Activated T-helper 2 cell treated with anti-CD3 and anti-CD28 coated beads, Interferon-gamma antibody, Interleukin-2, Interleukin-4, amounts not matched to agents 10 μg/mL and 5 μg/mL and 100 μg/mL, durations not matched to agents 14 hours and 24 hours and 36 hours (primary cell): ENCODE measurements around the gene KLHL21. TPM values are rescaled to one million over a fixed set of nuclear protein-coding genes. Genes with fewer than 3 reads are reported as not detected.
A peak's percentile ranks its signal among the peaks of the same experiment; 100 is the strongest.

Experiments
- DNase-seq: peaks from one replicate; pipeline ENCODE4 v3.0.0; 2021; ENCODE audit warnings: low spot score
- H3K27ac Mint-ChIP-seq: one replicate; pipeline ENCODE4 v1.8.0; 2021; ENCODE audit warnings: mixed read lengths
- H3K27me3 Mint-ChIP-seq: one replicate; pipeline ENCODE4 v1.8.0; 2021; ENCODE audit warnings: low read depth, mixed read lengths
- H3K36me3 Mint-ChIP-seq: one replicate; pipeline ENCODE4 v1.8.0; 2021; ENCODE audit warnings: low read depth, mixed read lengths
- H3K4me1 Mint-ChIP-seq: one replicate; pipeline ENCODE4 v1.8.0; 2021; ENCODE audit warnings: low read depth, mixed read lengths
- H3K4me3 Mint-ChIP-seq: one replicate; pipeline ENCODE4 v1.8.0; 2021; ENCODE audit warnings: low read depth, mild to moderate bottlenecking, moderate library complexity, mixed read lengths
- H3K9me3 Mint-ChIP-seq: one replicate; pipeline ENCODE4 v1.8.0; 2021; ENCODE audit warnings: mixed read lengths
- intact Hi-C: fragments of 100-400 bp; cut with micrococcal nuclease; formaldehyde crosslinking; loops from one replicate; pipeline ENCODE4 v1.15.1; 2023
- total RNA-seq: library from RNA; stranded (reverse); gene quantifications from 2 replicates; pipeline ENCODE4 v1.2.3, GENCODE V29; 2022

KLHL21 gene
- total RNA-seq, 1 donor from 2014 or later, result 21.3 TPM

- DNase-seq, result no peak
- H3K9me3 Mint-ChIP-seq, result no peaks in the 10 kb centered on the region
- intact Hi-C loops, result no loop called here
- H3K4me3 Mint-ChIP-seq, result no peak overlapping the region
- no peaks in the 10 kb centered on the region for H3K4me1 Mint-ChIP-seq
- H3K27ac Mint-ChIP-seq, result no peak overlapping the region
- H3K27me3 Mint-ChIP-seq, result no peaks in the 10 kb centered on the region
- peaks cover 56% of the 10 kb centered on the region for H3K36me3 Mint-ChIP-seq
Measured at GRCh38 chr1:6634371-6635052, 31.8 kb upstream of the KLHL21 start.

DNA sequence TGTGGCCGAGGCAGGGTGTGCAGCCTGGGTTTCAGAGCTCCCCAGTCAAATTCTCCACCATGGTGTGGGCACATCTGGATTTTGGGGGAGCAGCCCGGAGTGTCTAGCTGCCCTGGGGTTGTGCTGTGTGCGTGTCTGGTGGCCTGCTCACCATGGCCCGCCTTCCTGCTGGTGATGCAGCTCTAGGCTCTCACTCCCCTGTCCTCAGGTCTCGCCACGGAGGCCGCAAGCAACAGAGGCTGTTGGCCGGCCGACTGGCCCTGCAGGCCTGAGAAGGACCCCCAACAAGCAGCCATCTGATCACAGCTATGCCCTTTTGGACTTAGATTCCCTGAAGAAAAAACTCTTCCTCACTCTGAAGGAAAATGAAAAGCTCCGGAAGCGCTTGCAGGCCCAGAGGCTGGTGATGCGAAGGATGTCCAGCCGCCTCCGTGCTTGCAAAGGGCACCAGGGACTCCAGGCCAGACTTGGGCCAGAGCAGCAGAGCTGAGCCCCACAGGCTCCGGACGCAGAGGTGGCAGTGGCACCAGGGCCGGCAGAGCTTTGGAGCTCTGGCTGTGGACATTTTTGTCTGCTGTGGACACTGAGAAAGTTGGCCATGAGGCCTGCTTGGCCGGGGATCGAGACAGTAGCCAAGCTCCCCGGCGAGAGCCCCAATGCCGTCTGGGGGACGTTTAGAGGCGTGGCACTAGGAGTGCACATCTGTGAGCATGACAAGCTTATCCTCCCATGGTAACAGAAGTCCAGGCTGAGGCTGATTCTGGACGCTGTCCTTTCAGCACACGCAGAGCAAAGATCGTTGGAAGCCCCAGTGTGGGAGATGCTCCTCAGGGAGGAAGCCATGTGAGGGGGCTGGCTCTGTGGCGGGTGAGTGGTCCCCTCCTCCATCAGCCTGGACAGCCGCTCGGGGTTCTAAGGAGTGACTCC, 30.2 kb upstream of the KLHL21 start:
- H3K27ac Mint-ChIP-seq, result no peak overlapping the region
- intact Hi-C loops, result no loop called here
- no peaks in the 10 kb centered on the region for H3K9me3 Mint-ChIP-seq
- no peaks in the 10 kb centered on the region for H3K27me3 Mint-ChIP-seq
- H3K4me3 Mint-ChIP-seq, result no peak overlapping the region
- DNase-seq, result no peak
- H3K4me1 Mint-ChIP-seq, result peaks cover 1% of the 10 kb centered on the region
- H3K36me3 Mint-ChIP-seq, result peaks cover 50% of the 10 kb centered on the region

DNA sequence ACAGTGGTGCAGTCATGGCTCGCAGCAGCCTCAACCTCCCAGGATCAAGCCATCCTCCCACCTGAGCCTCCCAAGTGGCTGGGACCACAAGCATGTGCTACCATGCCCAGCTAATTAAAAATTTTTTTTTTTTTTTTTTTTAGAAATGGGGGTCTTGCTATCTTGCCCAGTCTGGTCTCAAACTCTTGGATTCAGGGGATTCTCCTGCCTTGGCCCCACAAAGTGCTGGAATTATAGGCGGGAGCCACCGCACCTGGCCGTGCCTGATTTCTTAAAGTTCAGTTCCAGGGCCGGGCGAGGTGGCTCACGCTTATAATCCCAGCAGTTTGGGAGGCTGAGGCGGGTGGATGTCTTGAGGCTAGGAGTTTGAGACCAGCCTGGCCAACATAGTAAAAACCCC, 28.4 kb upstream of the KLHL21 start:
- H3K27ac Mint-ChIP-seq, result no peak overlapping the region
- no peak overlapping the region for H3K4me3 Mint-ChIP-seq
- no peaks in the 10 kb centered on the region for H3K9me3 Mint-ChIP-seq
- H3K4me1 Mint-ChIP-seq, result peaks cover 10% of the 10 kb centered on the region
- no peak for DNase-seq
- H3K36me3 Mint-ChIP-seq, result peaks cover 58% of the 10 kb centered on the region
- intact Hi-C loops, result no loop called here
- no peaks in the 10 kb centered on the region for H3K27me3 Mint-ChIP-seq

- Mint-ChIP-seq H3K36me3 (peaks cover 53% of the 10 kb centered on the region), H3K4me3 (no peak overlapping the region), H3K27me3 (no peaks in the 10 kb centered on the region), H3K9me3 (no peaks in the 10 kb centered on the region), H3K27ac (no peak overlapping the region), H3K4me1 (peaks cover 10% of the 10 kb centered on the region)
- DNase-seq, result no peak
- intact Hi-C loops, result no loop called here
Measured at GRCh38 chr1:6630027-6630426, 27.4 kb upstream of the KLHL21 start.

- intact Hi-C loops, result no loop called here
- H3K4me1 Mint-ChIP-seq, result peaks cover 15% of the 10 kb centered on the region
- no peak for DNase-seq
- H3K27me3 Mint-ChIP-seq, result no peaks in the 10 kb centered on the region
- no peaks in the 10 kb centered on the region for H3K9me3 Mint-ChIP-seq
- H3K4me3 Mint-ChIP-seq, result no peak overlapping the region
- no peak overlapping the region for H3K27ac Mint-ChIP-seq
- peaks cover 46% of the 10 kb centered on the region for H3K36me3 Mint-ChIP-seq
Measured at GRCh38 chr1:6628971-6629479, 26.4 kb upstream of the KLHL21 start.

DNA sequence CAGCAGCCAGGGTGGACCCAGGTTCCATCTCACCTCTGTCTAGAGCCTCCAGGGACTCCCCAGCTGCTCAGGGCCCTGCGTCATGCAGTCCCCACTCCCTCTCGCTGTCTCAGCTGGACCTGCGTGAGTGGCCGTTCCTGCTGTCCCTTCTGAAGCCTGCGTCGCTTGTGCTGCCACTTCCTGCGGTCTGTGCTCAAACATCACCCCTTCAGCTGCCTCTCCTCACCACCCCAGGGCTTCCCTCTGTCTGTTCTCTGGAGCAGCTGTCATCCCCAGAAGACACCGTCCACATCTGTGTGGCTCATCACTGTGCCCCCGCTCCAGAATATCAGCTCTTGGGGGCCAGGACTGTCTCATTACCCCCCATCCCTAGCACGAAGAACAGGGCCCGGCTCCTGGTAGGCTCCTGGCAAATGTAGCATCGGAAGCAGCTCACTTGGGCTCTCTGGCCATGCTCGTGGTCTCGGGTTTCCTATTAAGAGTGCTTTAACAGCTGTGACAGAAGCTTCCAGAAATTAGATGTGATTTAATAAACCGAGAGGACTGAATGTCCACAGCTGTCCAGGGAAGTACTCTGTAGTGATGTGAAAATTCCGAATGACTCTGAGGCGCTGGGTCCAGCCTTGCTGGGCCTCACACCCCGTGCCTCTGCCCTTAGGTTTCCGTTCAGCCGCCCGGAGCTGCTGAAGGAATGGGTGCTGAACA, 25.3 kb upstream of the KLHL21 start:
- Mint-ChIP-seq H3K27me3 (no peaks in the 10 kb centered on the region), H3K9me3 (no peaks in the 10 kb centered on the region), H3K36me3 (peaks cover 47% of the 10 kb centered on the region), H3K27ac (peak overlapping the region; percentile 8), H3K4me3 (peak overlapping the region; percentile 61), H3K4me1 (peaks cover 15% of the 10 kb centered on the region)
- DNase-seq, result no peak
- intact Hi-C loops, result no loop called here

DNA sequence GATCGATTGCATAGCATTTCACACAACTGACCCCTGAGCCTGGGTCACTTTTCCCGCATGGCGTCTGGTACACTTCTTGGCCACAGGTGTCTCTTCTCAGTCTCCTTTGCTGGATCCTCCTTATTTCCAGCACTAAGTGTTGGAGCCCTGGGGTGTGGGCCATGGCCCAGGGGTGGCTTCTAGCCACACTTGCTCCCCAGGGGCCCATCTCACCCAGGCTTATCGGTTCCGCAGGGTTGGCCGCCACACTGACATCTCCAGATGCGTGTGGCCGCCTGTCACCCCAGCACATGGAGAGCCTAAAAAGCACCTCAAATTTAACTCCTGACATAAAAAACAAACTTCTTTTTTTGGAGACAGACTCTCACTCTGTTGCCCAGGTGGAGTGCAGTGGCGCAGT, 24.4 kb upstream of the KLHL21 start:
- Mint-ChIP-seq H3K27me3 (no peaks in the 10 kb centered on the region), H3K9me3 (no peaks in the 10 kb centered on the region), H3K27ac (peak overlapping the region; percentile 49), H3K4me3 (peak overlapping the region; percentile 86), H3K36me3 (peaks cover 54% of the 10 kb centered on the region), H3K4me1 (peaks cover 15% of the 10 kb centered on the region)
- intact Hi-C loops, result no loop called here
- no peak for DNase-seq

DNA sequence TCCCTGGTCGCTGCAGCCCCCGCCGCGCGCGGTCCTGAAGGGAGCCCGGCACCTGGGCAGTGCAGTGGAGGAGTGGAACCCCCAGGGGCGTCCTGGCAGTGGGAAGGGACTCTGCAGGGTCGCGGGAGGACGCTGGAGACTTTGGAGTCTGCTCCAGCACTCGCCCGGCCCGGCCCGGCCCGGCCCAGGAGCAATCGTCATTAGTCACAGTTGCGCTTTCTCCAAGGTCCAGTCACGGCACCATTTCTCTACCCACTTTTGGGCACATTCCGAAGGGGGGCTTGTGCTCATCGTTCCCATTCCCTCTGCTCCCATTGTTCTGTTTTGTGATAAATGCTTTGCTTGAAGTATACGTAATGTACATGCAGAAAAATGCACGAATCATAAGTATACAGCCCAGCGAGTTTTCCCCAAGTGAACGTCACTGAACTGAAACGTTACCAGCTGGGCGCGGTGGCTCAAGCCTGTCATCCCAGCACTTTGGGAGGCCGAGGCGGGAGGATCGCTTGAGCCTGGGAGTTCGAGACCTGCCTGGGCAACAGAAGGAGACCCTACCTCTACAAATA, 23.0 kb upstream of the KLHL21 start:
- Mint-ChIP-seq H3K27me3 (no peaks in the 10 kb centered on the region), H3K4me3 (peak overlapping the region; percentile 86), H3K36me3 (peaks cover 59% of the 10 kb centered on the region), H3K9me3 (no peaks in the 10 kb centered on the region), H3K27ac (peak overlapping the region; percentile 69), H3K4me1 (peaks cover 15% of the 10 kb centered on the region)
- intact Hi-C loops, result loop anchor here (1.0 kb wide), 1 partner anchor 24 kb away; no protein-coding TSS in a partner anchor
- DNase-seq, result no peak

DNA sequence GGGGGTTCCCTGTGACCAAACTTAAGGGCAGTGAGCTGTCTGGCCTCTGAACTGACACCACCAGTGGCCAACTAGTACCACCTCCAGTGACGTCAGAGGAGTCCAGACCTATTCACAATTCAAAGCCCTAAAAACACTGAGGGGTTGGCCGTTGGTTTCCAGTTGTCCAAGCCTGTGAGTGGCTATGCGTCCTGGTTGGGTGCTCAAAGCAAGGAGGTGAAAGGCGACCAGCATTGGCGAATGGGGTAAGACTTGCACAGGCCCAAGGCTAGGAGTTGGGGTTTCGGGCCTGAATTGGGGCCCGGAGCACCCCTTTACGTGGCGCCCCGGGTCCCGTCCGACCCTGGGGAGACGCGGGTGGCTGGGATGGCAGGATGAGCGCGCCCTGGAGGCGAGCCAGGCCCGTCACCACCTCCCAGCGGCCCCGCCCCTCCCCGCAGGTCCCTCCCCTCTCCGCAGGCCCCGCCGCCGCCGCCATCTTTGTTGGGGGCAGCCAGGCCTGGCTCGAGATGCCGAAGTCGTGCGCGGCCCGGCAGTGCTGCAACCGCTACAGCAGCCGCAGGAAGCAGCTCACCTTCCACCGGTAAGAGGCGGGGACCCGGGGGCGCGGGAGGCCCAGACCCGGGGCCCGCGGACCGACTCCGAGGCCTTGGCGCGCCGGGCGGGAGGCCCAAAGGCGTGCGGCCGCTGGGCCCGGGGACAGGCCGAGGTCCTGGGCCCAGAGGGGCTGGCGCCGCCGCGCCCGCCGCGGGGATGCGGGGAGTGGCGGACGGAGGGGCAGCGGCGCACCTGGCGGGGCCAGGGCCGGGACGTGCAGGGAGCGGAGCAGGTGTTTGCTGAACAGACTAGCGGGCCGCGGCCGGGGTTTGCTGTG, 22.3 kb upstream of the KLHL21 start, which contains the start of gene THAP3:
THAP3 (plus strand) TSS at position 159 of the 874 bp plus-strand sequence; CDS start at position 510, 351 bp downstream.
- Mint-ChIP-seq H3K4me3 (peak within 1 kb of the TSS; percentile 86), H3K4me1 (peaks cover 15% of the 10 kb centered on the region), H3K27me3 (no peaks in the 10 kb centered on the region), H3K9me3 (no peaks in the 10 kb centered on the region), H3K36me3 (peaks cover 58% of the 10 kb centered on the region), H3K27ac (peak within 1 kb of the TSS; percentile 78)
- intact Hi-C loops, result loop anchor here (1.0 kb wide), 1 partner anchor 24 kb away; no protein-coding TSS in a partner anchor
- DNase-seq, result peak; percentile 79

- no peaks in the 10 kb centered on the region for H3K27me3 Mint-ChIP-seq
- H3K4me3 Mint-ChIP-seq, result no peak overlapping the region
- no peaks in the 10 kb centered on the region for H3K9me3 Mint-ChIP-seq
- intact Hi-C loops, result no loop called here
- no peak overlapping the region for H3K27ac Mint-ChIP-seq
- peaks cover 15% of the 10 kb centered on the region for H3K4me1 Mint-ChIP-seq
- peaks cover 65% of the 10 kb centered on the region for H3K36me3 Mint-ChIP-seq
- no peak for DNase-seq
Measured at GRCh38 chr1:6623269-6623965, 20.7 kb upstream of the KLHL21 start.

GRCh38 chr1:6622396-6623152, 19.9 kb upstream of the KLHL21 start:
- intact Hi-C loops, result no loop called here
- Mint-ChIP-seq H3K4me1 (peaks cover 11% of the 10 kb centered on the region), H3K27ac (no peak overlapping the region), H3K9me3 (no peaks in the 10 kb centered on the region), H3K36me3 (peaks cover 63% of the 10 kb centered on the region), H3K27me3 (no peaks in the 10 kb centered on the region), H3K4me3 (no peak overlapping the region)
- DNase-seq, result no peak
